ENCODE results near the gene ITPRIP. TPM values are rescaled to one million over a fixed set of nuclear protein-coding genes. Genes with fewer than 3 reads are reported as not detected.
A peak's percentile ranks its signal among the peaks of the same experiment; 100 is the strongest.

The ITPRIP gene
- total RNA-seq, 1 donor from 2014 or later = 4.2 TPM

- peak within 1 kb of the TSS in 1 of 3 donors; percentile 54 for H3K9ac ChIP-seq (ENCODE audit: low read depth in 1 of 3, low read length in 3 of 3)
Measured at GRCh38 chr10:104353325-104354048, 15.2 kb upstream of the ITPRIP start, which contains the start of gene CFAP58. Gene CFAP58 (plus strand): TSS chr10:104353833. CDS start chr10:104353898, 65 bp downstream.

GRCh38 chr10:104351919-104352318 lies 13.7 kb upstream of the ITPRIP start:
- peaks cover 14 to 26% (median 19%) of the 10 kb centered on the region in 3 donors for H3K4me1 ChIP-seq (ENCODE audit: control insufficient read depth in 3 of 3, insufficient read depth in 3 of 3, low read length in 3 of 3)
- H3K27me3 ChIP-seq (ENCODE audit: control insufficient read depth in 3 of 3, insufficient read depth in 3 of 3, low read length in 3 of 3) = no peaks in the 10 kb centered on the region
- H3K9ac ChIP-seq (ENCODE audit: low read depth in 1 of 3, low read length in 3 of 3) = no peak overlapping the region
- H3K9me3 ChIP-seq (ENCODE audit: control insufficient read depth in 3 of 3, low read length in 3 of 3) = no peaks in the 10 kb centered on the region
- H3K36me3 ChIP-seq (ENCODE audit: control insufficient read depth in 3 of 3, insufficient read depth in 3 of 3, low read length in 3 of 3) = no peaks in the 10 kb centered on the region
- no peak overlapping the region for H3K27ac ChIP-seq (ENCODE audit: low read depth, low read length)
- H3K4me3 ChIP-seq (ENCODE audit: low read length in 3 of 3) = no peak overlapping the region

More at GRCh38 chr10:104353325-104354048, 15.2 kb upstream of the ITPRIP start, which contains the start of gene CFAP58:
- H3K9me3 ChIP-seq (ENCODE audit: control insufficient read depth in 3 of 3, low read length in 3 of 3) = no peaks in the 10 kb centered on the region
- H3K36me3 ChIP-seq (ENCODE audit: control insufficient read depth in 3 of 3, insufficient read depth in 3 of 3, low read length in 3 of 3) = no peaks in the 10 kb centered on the region
- peaks cover 14 to 26% (median 19%) of the 10 kb centered on the region in 3 donors for H3K4me1 ChIP-seq (ENCODE audit: control insufficient read depth in 3 of 3, insufficient read depth in 3 of 3, low read length in 3 of 3)
- H3K27me3 ChIP-seq (ENCODE audit: control insufficient read depth in 3 of 3, insufficient read depth in 3 of 3, low read length in 3 of 3) = no peaks in the 10 kb centered on the region
- peak within 1 kb of the TSS; percentile 66 to 77 (median 74) for H3K4me3 ChIP-seq (ENCODE audit: low read length in 3 of 3)
- H3K27ac ChIP-seq (ENCODE audit: low read depth, low read length) = no peak within 1 kb of the TSS

GRCh38 chr10:104351061-104351702 lies 12.9 kb upstream of the ITPRIP start:
- no peak overlapping the region for H3K27ac ChIP-seq (ENCODE audit: low read depth, low read length)

DNA sequence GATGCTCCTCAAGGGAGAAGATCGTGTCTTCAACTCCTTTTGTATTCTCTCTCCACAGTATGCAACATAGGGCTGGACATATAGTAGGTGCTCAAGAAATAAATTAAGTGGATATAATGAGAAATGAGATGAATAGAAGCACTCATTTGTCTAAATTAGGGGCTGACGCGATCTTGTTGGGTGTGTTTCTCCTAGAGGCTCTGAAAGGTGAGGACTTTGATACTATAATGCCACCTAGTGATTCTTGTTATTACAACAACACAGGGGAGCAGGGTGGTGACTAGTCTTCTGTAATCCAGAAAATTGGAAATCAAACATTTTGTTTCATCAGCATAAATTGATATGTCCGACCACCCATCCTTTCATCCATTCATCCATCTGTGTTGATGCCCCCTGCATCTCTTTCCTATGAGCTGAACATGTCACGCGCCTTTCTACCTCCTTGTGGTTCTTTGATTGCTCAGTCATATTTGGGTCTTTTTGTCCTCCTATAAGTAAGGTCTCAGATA lies 11.9 kb upstream of the ITPRIP start:
- Histone ChIP-seq H3K36me3 (ENCODE audit: control insufficient read depth in 3 of 3, insufficient read depth in 3 of 3, low read length in 3 of 3) (no peaks in the 10 kb centered on the region), H3K4me1 (ENCODE audit: control insufficient read depth in 3 of 3, insufficient read depth in 3 of 3, low read length in 3 of 3) (peaks cover 14 to 26% (median 19%) of the 10 kb centered on the region in 3 donors), H3K27ac (ENCODE audit: low read depth, low read length) (peak overlapping the region; percentile 43), H3K4me3 (ENCODE audit: low read length in 3 of 3) (peak overlapping the region; percentile 8 to 48 (median 38)), H3K27me3 (ENCODE audit: control insufficient read depth in 3 of 3, insufficient read depth in 3 of 3, low read length in 3 of 3) (no peaks in the 10 kb centered on the region), H3K9me3 (ENCODE audit: control insufficient read depth in 3 of 3, low read length in 3 of 3) (no peaks in the 10 kb centered on the region), H3K9ac (ENCODE audit: low read depth in 1 of 3, low read length in 3 of 3) (peak overlapping the region in 1 of 3 donors; percentile 28)

More at GRCh38 chr10:104351061-104351702, 12.9 kb upstream of the ITPRIP start:
- H3K9me3 ChIP-seq (ENCODE audit: control insufficient read depth in 3 of 3, low read length in 3 of 3) = no peaks in the 10 kb centered on the region
- no peak overlapping the region for H3K4me3 ChIP-seq (ENCODE audit: low read length in 3 of 3)
- no peaks in the 10 kb centered on the region for H3K27me3 ChIP-seq (ENCODE audit: control insufficient read depth in 3 of 3, insufficient read depth in 3 of 3, low read length in 3 of 3)
- no peak overlapping the region for H3K9ac ChIP-seq (ENCODE audit: low read depth in 1 of 3, low read length in 3 of 3)
- H3K36me3 ChIP-seq (ENCODE audit: control insufficient read depth in 3 of 3, insufficient read depth in 3 of 3, low read length in 3 of 3) = no peaks in the 10 kb centered on the region
- H3K4me1 ChIP-seq (ENCODE audit: control insufficient read depth in 3 of 3, insufficient read depth in 3 of 3, low read length in 3 of 3) = peaks cover 14 to 26% (median 19%) of the 10 kb centered on the region in 3 donors

DNA sequence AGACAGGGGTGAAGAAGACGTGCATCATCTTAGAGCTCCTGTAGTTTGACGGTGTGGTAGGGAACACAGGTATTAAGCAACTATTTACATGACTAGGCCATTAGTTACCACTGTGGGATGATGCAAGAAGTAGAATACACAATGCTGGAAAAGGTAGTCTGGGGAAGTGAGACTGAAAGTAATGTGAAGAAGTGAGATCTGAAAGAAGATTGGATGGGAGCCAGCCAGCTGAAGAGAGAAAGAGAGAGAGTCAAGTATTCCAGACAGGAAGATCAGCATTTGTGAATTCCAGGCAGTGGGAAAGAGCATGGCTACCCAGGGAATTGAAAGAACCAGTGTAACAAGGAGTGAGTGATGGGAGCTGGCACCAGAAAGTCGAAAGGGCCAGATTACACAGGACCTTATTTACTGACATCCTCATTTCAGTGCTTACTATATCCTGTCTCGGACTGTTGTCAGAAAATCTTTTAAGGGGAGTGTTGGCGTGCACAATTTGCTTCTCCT lies 11.4 kb upstream of the ITPRIP start:
- H3K9ac ChIP-seq (ENCODE audit: low read depth in 1 of 3, low read length in 3 of 3) = peak overlapping the region in 1 of 3 donors; percentile 28
- H3K4me3 ChIP-seq (ENCODE audit: low read length in 3 of 3) = peak overlapping the region; percentile 8 to 48 (median 38)
- H3K4me1 ChIP-seq (ENCODE audit: control insufficient read depth in 3 of 3, insufficient read depth in 3 of 3, low read length in 3 of 3) = peaks cover 14 to 26% (median 19%) of the 10 kb centered on the region in 3 donors
- H3K9me3 ChIP-seq (ENCODE audit: control insufficient read depth in 3 of 3, low read length in 3 of 3) = no peaks in the 10 kb centered on the region
- no peaks in the 10 kb centered on the region for H3K27me3 ChIP-seq (ENCODE audit: control insufficient read depth in 3 of 3, insufficient read depth in 3 of 3, low read length in 3 of 3)
- H3K36me3 ChIP-seq (ENCODE audit: control insufficient read depth in 3 of 3, insufficient read depth in 3 of 3, low read length in 3 of 3) = no peaks in the 10 kb centered on the region
- peak overlapping the region; percentile 43 for H3K27ac ChIP-seq (ENCODE audit: low read depth, low read length)

DNA sequence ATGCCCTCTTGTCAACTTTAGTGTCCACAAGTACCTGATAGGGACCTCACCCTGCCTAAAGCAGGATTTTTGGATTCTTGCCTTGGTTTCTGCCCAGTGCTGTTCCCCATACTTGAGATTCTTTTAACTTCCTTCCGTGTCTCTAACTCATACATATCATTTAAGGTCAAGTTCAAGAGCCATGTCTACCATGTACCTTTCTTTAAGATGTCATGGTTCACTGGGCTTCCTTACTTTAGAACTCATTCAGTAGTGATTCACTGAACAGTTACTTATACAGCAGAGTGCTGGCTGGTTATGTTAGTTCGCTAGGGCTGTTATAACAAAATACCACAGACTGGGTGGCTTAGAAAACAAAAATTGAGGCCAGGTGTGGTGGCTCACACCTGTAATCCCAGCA lies 10.3 kb upstream of the ITPRIP start:
- Histone ChIP-seq H3K27ac (ENCODE audit: low read depth, low read length) (no peak overlapping the region), H3K9ac (ENCODE audit: low read depth in 1 of 3, low read length in 3 of 3) (no peak overlapping the region), H3K4me3 (ENCODE audit: low read length in 3 of 3) (no peak overlapping the region)

GRCh38 chr10:104347295-104348045 lies 9.2 kb upstream of the ITPRIP start:
- H3K4me3 ChIP-seq (ENCODE audit: low read length in 3 of 3) = no peak overlapping the region
- no peaks in the 10 kb centered on the region for H3K27me3 ChIP-seq (ENCODE audit: control insufficient read depth in 3 of 3, insufficient read depth in 3 of 3, low read length in 3 of 3)
- no peak overlapping the region for H3K9ac ChIP-seq (ENCODE audit: low read depth in 1 of 3, low read length in 3 of 3)
- H3K27ac ChIP-seq (ENCODE audit: low read depth, low read length) = no peak overlapping the region
- peaks cover 5 to 14% (median 9%) of the 10 kb centered on the region in 3 donors for H3K4me1 ChIP-seq (ENCODE audit: control insufficient read depth in 3 of 3, insufficient read depth in 3 of 3, low read length in 3 of 3)
- H3K36me3 ChIP-seq (ENCODE audit: control insufficient read depth in 3 of 3, insufficient read depth in 3 of 3, low read length in 3 of 3) = no peaks in the 10 kb centered on the region
- H3K9me3 ChIP-seq (ENCODE audit: control insufficient read depth in 3 of 3, low read length in 3 of 3) = no peaks in the 10 kb centered on the region

More for the DNA sequence above, 10.3 kb upstream of the ITPRIP start:
- no peaks in the 10 kb centered on the region for H3K9me3 ChIP-seq (ENCODE audit: control insufficient read depth in 3 of 3, low read length in 3 of 3)
- H3K36me3 ChIP-seq (ENCODE audit: control insufficient read depth in 3 of 3, insufficient read depth in 3 of 3, low read length in 3 of 3) = no peaks in the 10 kb centered on the region
- no peaks in the 10 kb centered on the region for H3K27me3 ChIP-seq (ENCODE audit: control insufficient read depth in 3 of 3, insufficient read depth in 3 of 3, low read length in 3 of 3)
- H3K4me1 ChIP-seq (ENCODE audit: control insufficient read depth in 3 of 3, insufficient read depth in 3 of 3, low read length in 3 of 3) = peaks cover 9 to 21% (median 13%) of the 10 kb centered on the region in 3 donors

DNA sequence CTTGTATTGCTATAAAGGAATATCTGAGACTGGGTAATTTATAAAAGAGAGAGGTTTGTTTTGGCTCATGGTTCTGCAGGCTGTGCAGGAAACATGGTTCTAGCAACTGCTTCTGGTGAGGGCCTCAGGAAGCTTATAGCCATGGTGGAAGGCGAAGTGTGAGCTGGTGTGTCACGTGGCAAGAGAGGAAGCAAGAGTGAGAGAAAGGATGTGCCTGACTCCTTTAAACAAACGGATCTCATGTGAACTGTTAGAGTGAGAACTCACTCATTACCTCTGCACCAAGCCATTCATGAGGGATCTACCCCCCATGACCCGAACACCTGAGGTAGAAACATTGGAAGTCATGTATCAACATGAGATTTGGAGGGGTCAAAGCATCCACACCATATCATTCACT lies 7.7 kb upstream of the ITPRIP start:
- H3K4me3 ChIP-seq (ENCODE audit: low read length in 3 of 3) = no peak overlapping the region
- no peaks in the 10 kb centered on the region for H3K9me3 ChIP-seq (ENCODE audit: control insufficient read depth in 3 of 3, low read length in 3 of 3)
- H3K9ac ChIP-seq (ENCODE audit: low read depth in 1 of 3, low read length in 3 of 3) = no peak overlapping the region
- no peaks in the 10 kb centered on the region for H3K36me3 ChIP-seq (ENCODE audit: control insufficient read depth in 3 of 3, insufficient read depth in 3 of 3, low read length in 3 of 3)
- H3K27ac ChIP-seq (ENCODE audit: low read depth, low read length) = no peak overlapping the region
- H3K4me1 ChIP-seq (ENCODE audit: control insufficient read depth in 3 of 3, insufficient read depth in 3 of 3, low read length in 3 of 3) = peaks cover 5 to 9% (median 9%) of the 10 kb centered on the region in 3 donors
- H3K27me3 ChIP-seq (ENCODE audit: control insufficient read depth in 3 of 3, insufficient read depth in 3 of 3, low read length in 3 of 3) = no peaks in the 10 kb centered on the region

DNA sequence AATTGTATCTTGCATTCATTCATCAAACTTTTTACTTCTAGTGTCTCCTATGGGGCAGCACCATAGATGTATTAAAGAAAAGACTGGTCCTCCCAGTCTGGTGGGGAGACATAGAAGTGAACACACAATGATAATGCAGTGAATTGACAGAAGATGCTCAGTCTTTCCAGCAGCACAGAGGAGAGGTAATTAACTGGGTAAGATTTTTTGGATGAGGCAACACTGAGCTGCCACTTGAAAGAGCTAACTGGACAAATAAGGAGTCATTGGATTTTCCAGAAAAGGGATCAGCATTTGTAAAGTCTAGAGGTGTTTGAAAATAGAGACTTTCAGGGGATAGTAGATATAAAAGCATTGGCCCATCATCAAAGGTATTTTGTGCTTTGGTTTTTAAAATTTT lies 7.2 kb upstream of the ITPRIP start:
- H3K9ac ChIP-seq (ENCODE audit: low read depth in 1 of 3, low read length in 3 of 3) = no peak overlapping the region
- H3K27me3 ChIP-seq (ENCODE audit: control insufficient read depth in 3 of 3, insufficient read depth in 3 of 3, low read length in 3 of 3) = no peaks in the 10 kb centered on the region
- H3K4me3 ChIP-seq (ENCODE audit: low read length in 3 of 3) = no peak overlapping the region
- no peak overlapping the region for H3K27ac ChIP-seq (ENCODE audit: low read depth, low read length)
- H3K4me1 ChIP-seq (ENCODE audit: control insufficient read depth in 3 of 3, insufficient read depth in 3 of 3, low read length in 3 of 3) = peaks cover 7 to 11% (median 9%) of the 10 kb centered on the region in 3 donors
- no peaks in the 10 kb centered on the region for H3K36me3 ChIP-seq (ENCODE audit: control insufficient read depth in 3 of 3, insufficient read depth in 3 of 3, low read length in 3 of 3)
- H3K9me3 ChIP-seq (ENCODE audit: control insufficient read depth in 3 of 3, low read length in 3 of 3) = no peaks in the 10 kb centered on the region
